WTC11 (cell line): ENCODE results near the gene PLCB2. TPM values are rescaled to one million over a fixed set of nuclear protein-coding genes. Genes with fewer than 3 reads are reported as not detected.

Source experiments
- ATAC-seq: fragments of 200-7000 bp; cut with Tn5 transposase; 2 replicates; pipeline ENCODE4 v1.10.0; 2021; ENCODE audit warnings: mild to moderate bottlenecking, moderate library complexity
- CTCF ChIA-PET: fragments of 300-600 bp; sonication (Branson Sonifier 250); formaldehyde crosslinking; loops from one replicate; lab custom pipeline; 2021; ENCODE audit warnings: antibody characterized with exemption; lab: Charles Lee
- POLR2A ChIA-PET: fragments of 350-600 bp; sonication (Branson Sonifier 250); formaldehyde crosslinking; loops from one replicate; lab custom pipeline; 2021; ENCODE audit warnings: antibody characterized with exemption; lab: Charles Lee
- DNase-seq: peaks from one replicate; pipeline ENCODE4 v3.0.0; 2021; ENCODE audit warnings: low spot score
- H3K27ac Mint-ChIP-seq: 2 replicates; pipeline ENCODE4 v1.8.0; 2021; ENCODE audit warnings: mixed read lengths
- H3K27me3 Mint-ChIP-seq: 2 replicates; pipeline ENCODE4 v1.8.0; 2021; ENCODE audit warnings: low read depth, mild to moderate bottlenecking, moderate library complexity, mixed read lengths
- H3K36me3 Mint-ChIP-seq: 2 replicates; pipeline ENCODE4 v1.8.0; 2021; ENCODE audit warnings: mixed read lengths
- H3K4me1 Mint-ChIP-seq: 2 replicates; pipeline ENCODE4 v1.8.0; 2022; ENCODE audit warnings: mixed read lengths
- H3K4me3 Mint-ChIP-seq: 2 replicates; pipeline ENCODE4 v1.8.0; 2021; ENCODE audit warnings: mild to moderate bottlenecking, moderate library complexity, mixed read lengths
- H3K9me3 Mint-ChIP-seq: 2 replicates; pipeline ENCODE4 v1.8.0; 2021; ENCODE audit warnings: mixed read lengths
- AR ChIP-seq: fragments of 250-450 bp; sonication (Bioruptor Pico); IDR thresholded peaks from 2 replicates; pipeline ENCODE4 v1.9.0; 2021; ENCODE audit warnings: mild to moderate bottlenecking
- ATF6 ChIP-seq: sonication (generic); formaldehyde crosslinking; IDR thresholded peaks from 2 replicates; pipeline ENCODE4 v1.8.1; 2023; ENCODE audit warnings: mild to moderate bottlenecking, missing genetic modification reagents
- E2F5 ChIP-seq: sonication (generic); formaldehyde crosslinking; IDR thresholded peaks from 2 replicates; pipeline ENCODE4 v1.8.1; 2022; ENCODE audit warnings: mild to moderate bottlenecking, moderate library complexity, missing genetic modification reagents
- IRF1 ChIP-seq: sonication (generic); formaldehyde crosslinking; IDR thresholded peaks from 2 replicates; pipeline ENCODE4 v1.8.0; 2023; ENCODE audit warnings: missing genetic modification reagents
- IRF2 ChIP-seq: sonication (generic); formaldehyde crosslinking; IDR thresholded peaks from 2 replicates; pipeline ENCODE4 v1.8.0; 2022; ENCODE audit warnings: low read depth, missing genetic modification reagents, borderline replicate concordance
- JAZF1 ChIP-seq: fragments of 250-450 bp; sonication (Bioruptor Pico); IDR thresholded peaks from 2 replicates; pipeline ENCODE4 v1.9.0; 2021; ENCODE audit warnings: moderate library complexity, mild to moderate bottlenecking, inconsistent platforms
- NR1H2 ChIP-seq: sonication (generic); formaldehyde crosslinking; IDR thresholded peaks from 2 replicates; pipeline ENCODE4 v1.9.0; 2021; ENCODE audit warnings: mild to moderate bottlenecking, moderate library complexity, missing genetic modification reagents
- NR2C2 ChIP-seq: sonication (generic); formaldehyde crosslinking; IDR thresholded peaks from 2 replicates; pipeline ENCODE4 v1.8.0; 2022; ENCODE audit warnings: mild to moderate bottlenecking, missing genetic modification reagents
- PREB ChIP-seq: sonication (generic); formaldehyde crosslinking; IDR thresholded peaks from 2 replicates; pipeline ENCODE4 v1.8.1; 2022; ENCODE audit warnings: mild to moderate bottlenecking, missing genetic modification reagents, moderate library complexity, borderline replicate concordance
- RELA ChIP-seq: sonication (generic); formaldehyde crosslinking; IDR thresholded peaks from 2 replicates; pipeline ENCODE4 v1.8.1; 2022; ENCODE audit warnings: missing genetic modification reagents, mild to moderate bottlenecking, borderline replicate concordance
- SP1 ChIP-seq: sonication (generic); formaldehyde crosslinking; conservative IDR thresholded peaks from 2 replicates; pipeline ENCODE4 v1.8.1; 2022; ENCODE audit warnings: missing genetic modification reagents
- TEAD1 ChIP-seq: sonication (generic); formaldehyde crosslinking; IDR thresholded peaks from 2 replicates; pipeline ENCODE4 v1.8.0; 2022; ENCODE audit warnings: mild to moderate bottlenecking, missing genetic modification reagents
- TEAD4 ChIP-seq: sonication (generic); formaldehyde crosslinking; IDR thresholded peaks from 2 replicates; pipeline ENCODE4 v1.8.0; 2022; ENCODE audit warnings: mild to moderate bottlenecking, missing genetic modification reagents
- ZNF138 ChIP-seq: sonication (generic); formaldehyde crosslinking; conservative IDR thresholded peaks from 2 replicates; pipeline ENCODE4 v1.8.1; 2022; ENCODE audit warnings: mild to moderate bottlenecking, moderate library complexity, missing genetic modification reagents
- ZNF232 ChIP-seq: sonication (generic); formaldehyde crosslinking; IDR thresholded peaks from 2 replicates; pipeline ENCODE4 v1.8.0; 2022; ENCODE audit warnings: mild to moderate bottlenecking, missing genetic modification reagents
- ZNF416 ChIP-seq: fragments of 250-450 bp; sonication (Bioruptor Pico); IDR thresholded peaks from 2 replicates; pipeline ENCODE4 v1.9.0; 2021; ENCODE audit warnings: mild to moderate bottlenecking, inconsistent platforms
- ZNF423 ChIP-seq: fragments of 250-450 bp; sonication (Bioruptor Pico); IDR thresholded peaks from 2 replicates; pipeline ENCODE4 v2.1.2; 2022; ENCODE audit warnings: mild to moderate bottlenecking, moderate library complexity
- total RNA-seq: library from RNA; stranded (reverse); gene quantifications from 3 replicates; pipeline ENCODE4 v1.2.3, GENCODE V29; 2021

The PLCB2 gene
- total RNA-seq, 1 experiment from 2014 or later, result 15.2 TPM

GRCh38 chr15:40355976-40356585 is 48.3 kb upstream of the PLCB2 start:
- TF ChIP-seq IRF1, result no peak
- TF ChIP-seq ZNF138, result no peak
- TF ChIP-seq E2F5 (CRISPR knock-in tag), result no peak
- no peak for TF ChIP-seq SP1
- no peak for TF ChIP-seq TEAD4 (CRISPR knock-in tag)
- no peak for TF ChIP-seq ATF6 (CRISPR knock-in tag)
- no peak for TF ChIP-seq ZNF232 (CRISPR knock-in tag)
- no peak for TF ChIP-seq JAZF1 (CRISPR knock-in tag)
- TF ChIP-seq NR2C2 (CRISPR knock-in tag), result no peak
- TF ChIP-seq PREB, result no peak
- TF ChIP-seq RELA, result no peak
- TF ChIP-seq NR1H2 (CRISPR knock-in tag), result no peak
- no peak for TF ChIP-seq AR (CRISPR knock-in tag)
- TF ChIP-seq TEAD1 (CRISPR knock-in tag), result no peak
- H3K27me3 Mint-ChIP-seq, result peaks cover 27% of the 10 kb centered on the region
- H3K27ac Mint-ChIP-seq, result no peak overlapping the region
- DNase-seq, result no peak
- POLR2A ChIA-PET, result interaction anchor here (1.0 kb wide), 1 partner anchor 26 kb away, joined by 3 read pairs; the partner anchor contains the start of gene KNSTRN
- H3K36me3 Mint-ChIP-seq, result no peaks in the 10 kb centered on the region
- CTCF ChIA-PET, result interaction anchor here (1.3 to 7.2 kb wide), 5 partner anchors 12 to 81 kb away, joined by 4 to 63 read pairs (median 12); partner anchors contain the start of gene CCDC9B
- H3K4me3 Mint-ChIP-seq, result no peak overlapping the region
- no peak for ATAC-seq
- peaks cover 32% of the 10 kb centered on the region for H3K4me1 Mint-ChIP-seq
- H3K9me3 Mint-ChIP-seq, result no peaks in the 10 kb centered on the region

- TF ChIP-seq IRF2, result no peak
- peak; percentile 22; the same call in 1 of the 2 replicates for TF ChIP-seq ZNF423 (CRISPR knock-in tag)
- no peak for TF ChIP-seq ZNF416 (CRISPR knock-in tag)
- H3K36me3 Mint-ChIP-seq, result no peaks in the 10 kb centered on the region
- CTCF ChIA-PET, result interaction anchor here (0.9 to 7.2 kb wide), 10 partner anchors 11 to 80 kb away, joined by 3 to 63 read pairs (median 4); partner anchors contain the start of genes CCDC9B and PLCB2
- ATAC-seq, result peak; percentile 31
- H3K9me3 Mint-ChIP-seq, result no peaks in the 10 kb centered on the region
- H3K27ac Mint-ChIP-seq, result no peak overlapping the region
- POLR2A ChIA-PET, result no interaction called here
- peaks cover 32% of the 10 kb centered on the region for H3K4me1 Mint-ChIP-seq
- no peak overlapping the region; the same call in 1 of the 2 replicates for H3K4me3 Mint-ChIP-seq
- H3K27me3 Mint-ChIP-seq, result peaks cover 25% of the 10 kb centered on the region
- peak; percentile 61 for DNase-seq
Observed at GRCh38 chr15:40354408-40355171, 46.9 kb upstream of the PLCB2 start.
